Hindlimb muscle (tissue), 1 donor: ENCODE measurements around the gene RARA. TPM values are rescaled to one million over a fixed set of nuclear protein-coding genes. Genes with fewer than 3 reads are reported as not detected.
"Not testable (repeated sequence)": the region's sequence is repeated elsewhere in the genome, so short reads cannot be mapped to it uniquely, and the experiment has no call there.

Source experiments
- DNase-seq: peaks from one replicate; pipeline ENCODE4 v3.0.0-alpha.2; 2013
- polyA plus RNA-seq: library from polyadenylated mRNA; unstranded; fragments of 120-200 nt; gene quantifications from one replicate; pipeline ENCODE4 v1.2.1, GENCODE V29; 2013; ENCODE audit not compliant: insufficient read length

RARA gene
- polyA plus RNA-seq, 1 donor = 76.3 TPM

- no peak for DNase-seq
Measured at GRCh38 chr17:40298726-40299125, 10.3 kb upstream of the RARA start.

- not testable (repeated sequence) for DNase-seq
Measured at GRCh38 chr17:40299159-40299757, 9.7 kb upstream of the RARA start.

GRCh38 chr17:40301315-40301714 lies 7.7 kb upstream of the RARA start:
- no peak for DNase-seq

GRCh38 chr17:40303009-40303657 lies 5.8 kb upstream of the RARA start:
- peak; percentile 72 for DNase-seq

- DNase-seq = peak; percentile 64
Measured at GRCh38 chr17:40303708-40304551, 5.0 kb upstream of the RARA start.

GRCh38 chr17:40304552-40304863 lies 4.5 kb upstream of the RARA start:
- not testable (repeated sequence) for DNase-seq

GRCh38 chr17:40304866-40305265 lies 4.1 kb upstream of the RARA start:
- not testable (repeated sequence) for DNase-seq

- DNase-seq = no peak
Measured at GRCh38 chr17:40306395-40306794, 2.6 kb upstream of the RARA start.

GRCh38 chr17:40307001-40307730 lies 1.8 kb upstream of the RARA start:
- no peak for DNase-seq

GRCh38 chr17:40307740-40308239 lies 1.2 kb upstream of the RARA start:
- no peak for DNase-seq

GRCh38 chr17:40309949-40310510 lies 1.1 kb downstream of the RARA start:
- no peak for DNase-seq

- no peak for DNase-seq
Measured at GRCh38 chr17:40310882-40311391, 2.0 kb downstream of the RARA start.

- no peak for DNase-seq
Measured at GRCh38 chr17:40311575-40311974, 2.6 kb downstream of the RARA start.

- DNase-seq = no peak
Measured at GRCh38 chr17:40312131-40312731, 3.3 kb downstream of the RARA start.

GRCh38 chr17:40312893-40313667 lies 4.1 kb downstream of the RARA start:
- no peak for DNase-seq

- DNase-seq = no peak
Measured at GRCh38 chr17:40313668-40314583, 4.9 kb downstream of the RARA start.

- no peak for DNase-seq
Measured at GRCh38 chr17:40314584-40314956, 5.6 kb downstream of the RARA start.

GRCh38 chr17:40315206-40315605 lies 6.2 kb downstream of the RARA start:
- no peak for DNase-seq

GRCh38 chr17:40315678-40316570 lies 6.9 kb downstream of the RARA start:
- no peak for DNase-seq
